Fibroblast of lung (primary cell): ENCODE measurements around the gene PROK1. TPM values are rescaled to one million over a fixed set of nuclear protein-coding genes. Genes with fewer than 3 reads are reported as not detected.

ENCODE experiments used
- DNase-seq, 2 donors: peaks; one replicate each; pipeline versions ENCODE4 v3.0.0 to v3.0.0-alpha.2; 2010; ENCODE audit warnings: low read depth in 2 of 2
- H2AFZ ChIP-seq: 2 replicates; pipeline ENCODE4 v1.5.1; 2012; ENCODE audit warnings: low read length, control low read depth, inconsistent platforms
- H3K27ac ChIP-seq: 2 replicates; pipeline ENCODE4 v1.5.1; 2011; ENCODE audit warnings: low read length, control low read depth; ENCODE audit not compliant: insufficient read depth
- H3K27me3 ChIP-seq: 2 replicates; pipeline ENCODE4 v1.5.1; 2011; ENCODE audit warnings: mild to moderate bottlenecking, low read length; ENCODE audit not compliant: control insufficient read depth, insufficient read depth
- H3K36me3 ChIP-seq: 2 replicates; pipeline ENCODE4 v1.5.1; 2011; ENCODE audit warnings: low read length; ENCODE audit not compliant: control insufficient read depth, insufficient read depth
- H3K4me1 ChIP-seq: 2 replicates; pipeline ENCODE4 v1.5.1; 2011; ENCODE audit warnings: low read length; ENCODE audit not compliant: control insufficient read depth, insufficient read depth; ENCODE audit errors: extremely low read depth
- H3K4me2 ChIP-seq: 2 replicates; pipeline ENCODE4 v1.5.1; 2011; ENCODE audit warnings: low read length, control low read depth; ENCODE audit not compliant: insufficient read depth; ENCODE audit errors: extremely low read depth
- H3K4me3 ChIP-seq, 4 experiments: fragments of 200-600 bp in 1 of 4; sonication (generic) in 1 of 4; replicated peaks in 1 of 4; 2 replicates each; pipeline ENCODE4 v1.5.1; 2011 to 2016; ENCODE audit warnings: low read length in 4 of 4, low read depth in 3 of 4, mild to moderate bottlenecking in 3 of 4, control low read depth in 2 of 4, inconsistent platforms in 1 of 4, mixed read lengths in 1 of 4; ENCODE audit not compliant: insufficient read depth in 1 of 4; ENCODE audit errors: control extremely low read depth in 1 of 4
- H3K79me2 ChIP-seq: 2 replicates; pipeline ENCODE4 v1.5.1; 2012; ENCODE audit warnings: mild to moderate bottlenecking, low read length, inconsistent platforms; ENCODE audit not compliant: control insufficient read depth, insufficient read depth
- H3K9ac ChIP-seq: 2 replicates; pipeline ENCODE4 v1.5.1; 2011; ENCODE audit warnings: mild to moderate bottlenecking, low read length, control low read depth; ENCODE audit not compliant: insufficient read depth
- H3K9me3 ChIP-seq: 2 replicates; pipeline ENCODE4 v1.5.1; 2012; ENCODE audit warnings: low read depth, low read length; ENCODE audit not compliant: control insufficient read depth, insufficient read depth
- H4K20me1 ChIP-seq: 2 replicates; pipeline ENCODE4 v1.5.1; 2011; ENCODE audit warnings: low read length; ENCODE audit not compliant: control insufficient read depth, insufficient read depth; ENCODE audit errors: extremely low read depth
- CTCF ChIP-seq, 2 donors: IDR thresholded peaks in 1 of 2; conservative IDR thresholded peaks in 1 of 2; 1 replicate in 1 of 2; 2 replicates in 1 of 2; pipeline ENCODE4 v1.5.1; 2011 to 2012; ENCODE audit warnings: low read length in 2 of 2, control low read depth in 1 of 2, inconsistent platforms in 1 of 2, low read depth in 1 of 2, mild to moderate bottlenecking in 1 of 2
- EZH2 ChIP-seq: IDR thresholded peaks from 2 replicates; pipeline ENCODE4 v1.5.1; 2012; ENCODE audit warnings: low read length, control low read depth, mild to moderate bottlenecking; ENCODE audit errors: missing control alignments
- polyA plus RNA-seq, 2 donors: library from polyadenylated mRNA; depleted of rRNA in 1 of 2; stranded (reverse) in 1 of 2; unstranded in 1 of 2; fragments of >200 nt; gene quantifications; 2 replicates each; pipeline ENCODE4 v1.2.1, GENCODE V29; 2011 to 2012; ENCODE audit warnings: missing spikeins in 1 of 2
- total RNA-seq: library from RNA; depleted of rRNA; stranded (reverse); fragments of >200 nt; gene quantifications from 2 replicates; pipeline ENCODE4 v1.2.1, GENCODE V29; 2014

The PROK1 gene
- total and polyA plus RNA-seq, 2 donors (not counting 1 experiment from before 2014, with no cell fraction given) = not detected

DNA sequence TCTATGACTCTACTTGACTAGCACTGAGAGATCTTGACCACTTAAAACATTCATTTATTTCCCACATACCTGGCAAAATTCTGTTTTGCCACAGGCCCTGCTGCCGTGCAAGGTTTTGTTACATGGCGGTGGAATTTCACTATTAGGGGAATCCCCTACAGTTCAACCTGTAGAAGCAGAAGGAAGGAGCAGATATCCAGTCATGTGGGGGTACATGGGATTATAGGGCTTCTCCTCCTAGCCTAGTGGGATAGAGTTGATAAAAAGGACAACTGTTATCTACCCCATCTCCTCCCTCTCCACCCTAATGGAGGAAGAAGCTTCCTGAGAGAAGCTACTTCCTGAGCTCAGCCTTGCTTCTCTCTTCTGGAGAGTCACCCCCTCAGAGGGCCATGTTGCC, 17.7 kb upstream of the PROK1 start:
- Histone ChIP-seq H3K9me3 (no peaks in the 10 kb centered on the region), H3K4me2 (no peak overlapping the region), H2AFZ (no peak overlapping the region), H3K27me3 (peaks cover 39% of the 10 kb centered on the region), H3K4me3 (no peak overlapping the region), H3K36me3 (no peaks in the 10 kb centered on the region), H3K9ac (no peak overlapping the region), H4K20me1 (no peaks in the 10 kb centered on the region), H3K4me1 (no peaks in the 10 kb centered on the region), H3K27ac (no peak overlapping the region), H3K79me2 (no peaks in the 10 kb centered on the region)
- TF ChIP-seq CTCF (conservative IDR thresholded peaks at IDR 0.05 in 1 of 2, IDR thresholded peaks at IDR 0.05 in 1 of 2; ENCODE audit: low read depth in 1 of 2, low read length in 2 of 2) = no peak
- no peak for TF ChIP-seq EZH2
- no peak for DNase-seq

GRCh38 chr1:110433803-110434202, 17.1 kb upstream of the PROK1 start:
- H3K36me3 ChIP-seq = no peaks in the 10 kb centered on the region
- TF ChIP-seq CTCF (conservative IDR thresholded peaks at IDR 0.05 in 1 of 2, IDR thresholded peaks at IDR 0.05 in 1 of 2; ENCODE audit: low read depth in 1 of 2, low read length in 2 of 2) = no peak
- TF ChIP-seq EZH2 = no peak
- H3K27ac ChIP-seq = no peak overlapping the region
- H3K79me2 ChIP-seq = no peaks in the 10 kb centered on the region
- H3K4me3 ChIP-seq = no peak overlapping the region
- no peak overlapping the region for H2AFZ ChIP-seq
- peak; percentile 17 to 28 for DNase-seq
- H3K9me3 ChIP-seq = no peaks in the 10 kb centered on the region
- no peak overlapping the region for H3K9ac ChIP-seq
- H3K27me3 ChIP-seq = peaks cover 38% of the 10 kb centered on the region
- H3K4me2 ChIP-seq = no peak overlapping the region
- H4K20me1 ChIP-seq = no peaks in the 10 kb centered on the region
- H3K4me1 ChIP-seq = no peaks in the 10 kb centered on the region

GRCh38 chr1:110434946-110435345, 16.0 kb upstream of the PROK1 start:
- Histone ChIP-seq H2AFZ (no peak overlapping the region), H3K4me2 (no peak overlapping the region), H3K27ac (no peak overlapping the region), H3K27me3 (peaks cover 33% of the 10 kb centered on the region), H3K4me1 (no peaks in the 10 kb centered on the region), H3K4me3 (no peak overlapping the region), H4K20me1 (no peaks in the 10 kb centered on the region), H3K9ac (no peak overlapping the region), H3K79me2 (no peaks in the 10 kb centered on the region), H3K9me3 (no peaks in the 10 kb centered on the region), H3K36me3 (no peaks in the 10 kb centered on the region)
- TF ChIP-seq CTCF (conservative IDR thresholded peaks at IDR 0.05 in 1 of 2, IDR thresholded peaks at IDR 0.05 in 1 of 2; ENCODE audit: low read depth in 1 of 2, low read length in 2 of 2) (no peak), EZH2 (no peak)
- DNase-seq = no peak
